SK-N-MC (cell line): ENCODE measurements around the gene GREM1.

Source experiments
- DNase-seq: peaks from one replicate; pipeline ENCODE4 v3.0.0-alpha.2; 2011; ENCODE audit warnings: low read depth, low spot score
- H3K27ac ChIP-seq: fragments of 200-600 bp; sonication (generic); 2 replicates; pipeline ENCODE4 v1.5.1; 2016; ENCODE audit warnings: mixed run types
- H3K36me3 ChIP-seq: fragments of 200-600 bp; sonication (generic); 2 replicates; pipeline ENCODE4 v1.6.1; 2017; ENCODE audit warnings: antibody characterized with exemption, low read length, mixed read lengths; ENCODE audit not compliant: insufficient read depth
- H3K4me3 ChIP-seq: fragments of 200-600 bp; sonication (generic); 2 replicates; pipeline ENCODE4 v1.5.1; 2016
- H3K9ac ChIP-seq: fragments of 200-600 bp; sonication (generic); 2 replicates; pipeline ENCODE4 v1.8.0; 2017; ENCODE audit warnings: mixed run types, mixed read lengths; ENCODE audit not compliant: insufficient read length
- H3K9me3 ChIP-seq: fragments of 200-600 bp; sonication (generic); 2 replicates; pipeline ENCODE4 v1.6.1; 2017; ENCODE audit warnings: low read depth, mild to moderate bottlenecking, antibody characterized with exemption, low read length, moderate library complexity, mixed read lengths
- EZH2 ChIP-seq: fragments of 200-600 bp; sonication (generic); IDR thresholded peaks from one replicate; pipeline ENCODE4 v1.6.1; 2017; ENCODE audit warnings: antibody characterized with exemption
- FOXP2 ChIP-seq: optimal IDR thresholded peaks from 2 replicates; pipeline ENCODE3; 2011; ENCODE audit warnings: mild to moderate bottlenecking, moderate library complexity; ENCODE audit not compliant: insufficient read depth; ENCODE audit errors: extremely low read length, control extremely low read depth
- POLR2AphosphoS5 ChIP-seq: IDR thresholded peaks from 2 replicates; pipeline ENCODE4 v1.6.1; 2012; ENCODE audit warnings: mild to moderate bottlenecking, low read depth, low read length, borderline replicate concordance

Gene GREM1

GRCh38 chr15:32747921-32748342 is 30.1 kb downstream of the GREM1 start:
- no peak for TF ChIP-seq EZH2
- TF ChIP-seq POLR2AphosphoS5, result no peak
- no peak for TF ChIP-seq FOXP2
- H3K27ac ChIP-seq, result no peak overlapping the region
- H3K9me3 ChIP-seq, result no peaks in the 10 kb centered on the region
- H3K4me3 ChIP-seq, result no peak overlapping the region
- H3K36me3 ChIP-seq, result no peaks in the 10 kb centered on the region
- H3K9ac ChIP-seq, result no peak overlapping the region
- no peak for DNase-seq

GRCh38 chr15:32750979-32751378 is 33.2 kb downstream of the GREM1 start:
- no peak overlapping the region for H3K27ac ChIP-seq
- no peak for TF ChIP-seq EZH2
- no peak for TF ChIP-seq FOXP2
- no peak for TF ChIP-seq POLR2AphosphoS5
- no peak overlapping the region for H3K4me3 ChIP-seq
- H3K36me3 ChIP-seq, result no peaks in the 10 kb centered on the region
- no peaks in the 10 kb centered on the region for H3K9me3 ChIP-seq
- H3K9ac ChIP-seq, result no peak overlapping the region
- DNase-seq, result no peak

DNA sequence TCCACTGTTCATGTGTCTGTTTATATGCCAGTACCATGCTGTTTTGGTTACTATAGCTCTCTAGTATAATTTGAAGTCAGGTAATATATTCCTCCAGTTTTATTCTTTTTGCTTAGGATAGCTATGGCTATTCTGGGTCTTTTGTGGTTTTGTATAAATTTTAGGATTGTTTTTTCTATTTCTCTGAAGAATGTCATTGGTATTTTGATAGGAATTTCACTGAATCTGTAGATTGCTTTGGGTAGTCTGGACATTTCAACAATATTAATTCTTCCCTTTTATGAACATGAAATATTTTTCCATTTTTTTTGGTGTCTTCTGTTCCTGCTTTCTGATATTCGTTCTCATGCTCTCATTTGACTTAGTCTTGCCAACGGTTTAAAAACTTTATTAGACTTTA is 39.6 kb downstream of the GREM1 start:
- no peak overlapping the region for H3K27ac ChIP-seq
- H3K36me3 ChIP-seq, result no peaks in the 10 kb centered on the region
- H3K9ac ChIP-seq, result no peak overlapping the region
- TF ChIP-seq FOXP2, result no peak
- no peak for TF ChIP-seq EZH2
- H3K4me3 ChIP-seq, result no peak overlapping the region
- no peaks in the 10 kb centered on the region for H3K9me3 ChIP-seq
- no peak for DNase-seq

DNA sequence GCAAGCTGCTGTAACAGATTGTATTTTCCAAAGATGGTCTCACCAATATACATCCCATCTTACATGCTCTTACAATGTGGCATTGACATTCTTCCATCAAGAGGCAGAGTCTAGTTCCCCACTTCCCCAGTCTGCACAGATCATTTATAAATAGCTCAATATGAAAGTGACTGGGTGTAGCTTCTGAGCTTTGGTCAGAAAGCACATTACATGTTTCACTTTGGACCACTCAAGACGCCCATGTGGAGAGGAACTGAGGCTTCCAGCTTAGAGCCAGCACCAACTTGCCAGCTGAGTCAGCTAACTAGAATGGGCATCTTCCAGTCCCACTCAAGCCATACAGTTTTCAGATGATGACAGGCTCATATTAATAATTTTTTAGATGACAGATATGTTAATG is 45.5 kb downstream of the GREM1 start:
- H3K9ac ChIP-seq, result no peak overlapping the region
- no peak overlapping the region for H3K4me3 ChIP-seq
- H3K36me3 ChIP-seq, result no peaks in the 10 kb centered on the region
- H3K9me3 ChIP-seq, result no peaks in the 10 kb centered on the region
- no peak for DNase-seq
- no peak overlapping the region for H3K27ac ChIP-seq
- TF ChIP-seq POLR2AphosphoS5 (no peak), FOXP2 (no peak), EZH2 (no peak)

- no peak overlapping the region for H3K4me3 ChIP-seq
- H3K27ac ChIP-seq, result no peak overlapping the region
- TF ChIP-seq FOXP2 (no peak), POLR2AphosphoS5 (no peak), EZH2 (no peak)
- H3K9ac ChIP-seq, result no peak overlapping the region
- no peaks in the 10 kb centered on the region for H3K36me3 ChIP-seq
- no peaks in the 10 kb centered on the region for H3K9me3 ChIP-seq
- DNase-seq, result no peak
These were observed 47.4 kb downstream of the GREM1 start for GRCh38 chr15:32765236-32765635.

GRCh38 chr15:32766101-32766500 is 48.3 kb downstream of the GREM1 start:
- TF ChIP-seq FOXP2 (no peak), POLR2AphosphoS5 (no peak), EZH2 (no peak)
- Histone ChIP-seq H3K27ac (no peak overlapping the region), H3K36me3 (no peaks in the 10 kb centered on the region), H3K9ac (no peak overlapping the region), H3K4me3 (no peak overlapping the region), H3K9me3 (no peaks in the 10 kb centered on the region)
- no peak for DNase-seq

- TF ChIP-seq EZH2, result no peak
- no peak for TF ChIP-seq POLR2AphosphoS5
- no peak for TF ChIP-seq FOXP2
- H3K4me3 ChIP-seq, result no peak overlapping the region
- DNase-seq, result no peak
- H3K36me3 ChIP-seq, result no peaks in the 10 kb centered on the region
- no peaks in the 10 kb centered on the region for H3K9me3 ChIP-seq
- no peak overlapping the region for H3K27ac ChIP-seq
- H3K9ac ChIP-seq, result no peak overlapping the region
These were observed 49.4 kb downstream of the GREM1 start for GRCh38 chr15:32767236-32767635.

DNA sequence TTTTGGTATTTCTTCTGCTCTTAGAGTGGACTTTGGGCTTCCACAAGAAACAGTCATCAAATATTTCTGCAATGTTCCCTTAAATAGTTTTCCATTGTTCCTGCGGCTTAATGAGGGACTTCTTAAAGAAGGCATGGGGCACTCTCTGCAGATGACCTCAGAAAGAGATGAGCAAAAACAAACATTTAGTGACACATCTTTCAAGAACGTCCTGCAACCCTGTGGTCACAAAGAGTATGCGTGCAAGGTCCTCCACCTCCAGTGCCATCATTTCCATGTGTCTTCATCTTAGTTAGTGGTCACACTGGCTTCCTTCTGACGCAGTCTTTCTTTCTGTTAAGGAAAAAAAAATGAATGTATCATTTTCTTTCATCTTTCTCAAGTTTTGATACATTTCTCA is 56.2 kb downstream of the GREM1 start:
- no peak for DNase-seq
- Histone ChIP-seq H3K9me3 (no peaks in the 10 kb centered on the region; the same call in 1 of the 2 replicates), H3K9ac (no peak overlapping the region), H3K27ac (no peak overlapping the region), H3K36me3 (no peaks in the 10 kb centered on the region), H3K4me3 (no peak overlapping the region)
- TF ChIP-seq POLR2AphosphoS5 (no peak), EZH2 (no peak), FOXP2 (no peak)

- no peak overlapping the region for H3K9ac ChIP-seq
- H3K9me3 ChIP-seq, result no peaks in the 10 kb centered on the region; the same call in 1 of the 2 replicates
- no peaks in the 10 kb centered on the region for H3K36me3 ChIP-seq
- no peak for DNase-seq
- TF ChIP-seq FOXP2, result no peak
- TF ChIP-seq EZH2, result no peak
- TF ChIP-seq POLR2AphosphoS5, result no peak
- no peak overlapping the region for H3K27ac ChIP-seq
- H3K4me3 ChIP-seq, result no peak overlapping the region
These were observed 57.3 kb downstream of the GREM1 start for GRCh38 chr15:32775103-32775502.
